Activated CD4-positive, alpha-beta T cell treated with anti-CD3 and anti-CD28 coated beads for 48 hours (primary cell): ENCODE results near the gene PPP1CC.
A peak's percentile ranks its signal among the peaks of the same experiment; 100 is the strongest.
"Not testable (repeated sequence)": the region's sequence is repeated elsewhere in the genome, so short reads cannot be mapped to it uniquely, and the experiment has no call there.

Source experiments
- DNase-seq: peaks from one replicate; pipeline ENCODE4 v3.0.0-alpha.2; 2020

Gene PPP1CC

GRCh38 chr12:110750784-110751461 lies 8.2 kb upstream of the PPP1CC start:
- no peak for DNase-seq

- DNase-seq: no peak
Observed at GRCh38 chr12:110746550-110746949, 3.9 kb upstream of the PPP1CC start.

- no peak for DNase-seq
Observed at GRCh38 chr12:110745542-110746284, 3.0 kb upstream of the PPP1CC start.

GRCh38 chr12:110744601-110745264 lies 2.0 kb upstream of the PPP1CC start:
- no peak for DNase-seq

GRCh38 chr12:110744151-110744571 lies 1.5 kb upstream of the PPP1CC start:
- no peak for DNase-seq

- DNase-seq: no peak
Observed at GRCh38 chr12:110743571-110744093, 941 bp upstream of the PPP1CC start.

GRCh38 chr12:110742096-110742717 lies 484 bp downstream of the PPP1CC start:
- no peak for DNase-seq

GRCh38 chr12:110741341-110742095 lies 1.2 kb downstream of the PPP1CC start:
- DNase-seq: peak; percentile 28

GRCh38 chr12:110739894-110740293 lies 2.8 kb downstream of the PPP1CC start:
- DNase-seq: no peak

GRCh38 chr12:110739488-110739887 lies 3.2 kb downstream of the PPP1CC start:
- no peak for DNase-seq

- no peak for DNase-seq
Observed at GRCh38 chr12:110737532-110737931, 5.2 kb downstream of the PPP1CC start.

GRCh38 chr12:110737016-110737415 lies 5.7 kb downstream of the PPP1CC start:
- DNase-seq: not testable (repeated sequence)

- no peak for DNase-seq
Observed at GRCh38 chr12:110733900-110734299, 8.8 kb downstream of the PPP1CC start.

- no peak for DNase-seq
Observed at GRCh38 chr12:110733089-110733715, 9.5 kb downstream of the PPP1CC start.

- DNase-seq: no peak
Observed at GRCh38 chr12:110732572-110732971, 10.1 kb downstream of the PPP1CC start.

- DNase-seq: no peak
Observed at GRCh38 chr12:110731479-110731878, 11.2 kb downstream of the PPP1CC start.

GRCh38 chr12:110728628-110729027 lies 14.1 kb downstream of the PPP1CC start:
- no peak for DNase-seq

GRCh38 chr12:110726708-110727369 lies 15.9 kb downstream of the PPP1CC start:
- no peak for DNase-seq

GRCh38 chr12:110726028-110726427 lies 16.7 kb downstream of the PPP1CC start:
- DNase-seq: no peak

GRCh38 chr12:110725267-110725666 lies 17.4 kb downstream of the PPP1CC start:
- no peak for DNase-seq

GRCh38 chr12:110722892-110723291 lies 19.8 kb downstream of the PPP1CC start:
- DNase-seq: not testable (repeated sequence)
